ENCODE results near the gene TP53BP1.

DNA sequence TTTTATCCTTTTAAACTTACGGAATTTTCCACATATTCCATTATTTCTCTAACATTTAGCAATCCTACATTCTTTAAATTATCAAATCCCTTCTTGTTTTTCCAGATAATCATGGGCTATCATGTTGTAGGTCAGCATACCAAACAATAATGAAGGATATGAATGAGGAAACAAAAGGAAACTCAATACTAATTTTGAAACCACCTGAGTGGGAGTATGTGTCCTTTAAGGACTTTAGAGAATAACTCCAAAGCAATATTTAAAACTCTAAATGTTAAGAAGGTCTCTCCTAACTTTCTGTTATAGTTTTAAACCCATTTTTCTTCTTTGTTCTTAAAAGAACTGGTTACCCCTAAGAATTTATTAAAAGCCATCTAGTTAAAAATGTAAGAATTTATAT lies 43.0 kb downstream of the TP53BP1 start:
- no peak for TF ChIP-seq SUZ12 (IDR thresholded peaks at IDR 0.05; ENCODE audit: extremely low read depth, insufficient read depth, insufficient read length)
- no peak for TF ChIP-seq YY1 (IDR thresholded peaks at IDR 0.05; ENCODE audit: insufficient read depth, insufficient read length)
